HuH-7 (cell line): ENCODE measurements around the gene HPN.

Source experiments
- DNase-seq: peaks from one replicate; pipeline ENCODE4 v3.0.0; 2011; ENCODE audit warnings: low spot score

Gene HPN

DNA sequence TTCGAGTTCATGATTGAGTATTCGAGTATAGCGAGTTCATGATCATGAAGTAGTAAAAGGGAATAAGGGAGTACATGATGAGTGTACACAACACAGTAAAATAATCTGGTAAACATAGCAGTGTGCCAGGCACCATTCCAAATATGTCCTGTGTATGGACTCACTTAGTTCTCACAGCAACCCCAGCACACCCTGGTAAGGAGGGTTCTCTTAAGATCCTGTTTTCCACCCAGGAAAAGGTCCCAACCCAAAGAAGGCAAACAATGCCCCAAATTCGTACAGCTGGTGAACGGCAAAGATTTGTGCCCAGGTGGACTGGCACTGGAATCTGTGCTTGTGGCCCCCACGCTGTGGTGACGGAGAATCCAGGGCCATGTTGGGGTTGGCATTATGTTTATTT is 21.4 kb downstream of the HPN start:
- no peak for DNase-seq

DNA sequence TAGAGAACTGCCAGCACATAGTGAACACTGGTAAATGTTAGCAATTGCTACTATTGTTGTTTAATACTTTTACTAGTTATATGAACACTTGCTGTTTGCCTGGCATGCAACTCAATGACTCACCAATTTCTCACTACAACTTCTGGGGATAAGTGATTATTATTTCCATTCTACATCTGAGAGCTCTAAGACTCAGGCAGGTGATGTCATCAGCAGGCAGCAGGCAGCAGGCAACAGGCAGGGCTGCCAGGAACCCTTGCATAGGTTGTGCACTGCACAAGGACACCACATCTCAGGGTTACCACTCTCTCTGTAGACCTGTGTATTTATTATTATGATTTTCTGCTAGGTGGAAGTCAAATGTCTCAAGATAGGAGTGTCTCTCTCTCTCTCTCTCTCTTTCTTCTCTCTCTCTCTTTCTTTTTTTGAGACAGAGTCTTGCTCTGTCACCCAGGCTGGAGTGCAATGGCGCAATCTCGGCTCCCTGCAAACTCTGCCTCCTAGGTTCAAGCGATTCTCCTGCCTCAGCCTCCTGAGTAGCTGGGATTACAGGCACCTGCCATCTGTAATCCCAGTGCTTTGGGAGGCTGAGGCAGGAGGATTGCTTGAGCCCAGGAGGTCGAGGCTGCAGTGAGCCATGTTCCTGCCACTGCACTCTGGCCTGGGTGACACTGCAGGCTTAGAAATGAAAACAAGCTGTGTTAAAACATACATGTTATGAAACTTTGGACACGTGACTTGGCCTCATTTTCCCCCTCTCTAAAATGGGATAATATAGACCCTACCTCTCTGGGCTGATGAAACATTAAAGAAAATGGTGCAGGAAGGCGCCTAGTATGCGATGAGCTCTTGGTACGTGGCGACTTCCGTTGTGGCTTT is 22.7 kb downstream of the HPN start:
- no peak for DNase-seq

DNA sequence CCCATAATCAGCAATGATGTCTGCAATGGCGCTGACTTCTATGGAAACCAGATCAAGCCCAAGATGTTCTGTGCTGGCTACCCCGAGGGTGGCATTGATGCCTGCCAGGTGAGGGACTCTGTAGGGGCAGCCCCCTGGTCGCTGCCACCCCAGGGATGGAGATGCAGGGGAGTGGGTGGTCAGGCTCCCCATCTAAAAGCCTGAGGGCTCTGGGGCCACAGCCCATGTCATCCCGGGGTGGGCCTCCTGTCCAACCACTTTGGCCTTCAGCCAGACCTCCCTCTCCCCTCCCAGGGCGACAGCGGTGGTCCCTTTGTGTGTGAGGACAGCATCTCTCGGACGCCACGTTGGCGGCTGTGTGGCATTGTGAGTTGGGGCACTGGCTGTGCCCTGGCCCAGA is 24.1 kb downstream of the HPN start:
- no peak for DNase-seq

DNA sequence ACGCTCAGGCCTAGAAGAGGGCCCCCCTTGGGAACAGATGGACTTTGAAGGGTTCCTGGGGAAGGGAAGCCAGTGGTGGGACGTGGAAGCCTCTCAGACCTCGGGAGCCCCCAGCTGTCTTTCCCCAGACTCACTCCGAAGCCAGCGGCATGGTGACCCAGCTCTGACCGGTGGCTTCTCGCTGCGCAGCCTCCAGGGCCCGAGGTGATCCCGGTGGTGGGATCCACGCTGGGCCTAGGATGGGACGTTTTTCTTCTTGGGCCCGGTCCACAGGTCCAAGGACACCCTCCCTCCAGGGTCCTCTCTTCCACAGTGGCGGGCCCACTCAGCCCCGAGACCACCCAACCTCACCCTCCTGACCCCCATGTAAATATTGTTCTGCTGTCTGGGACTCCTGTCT is 24.6 kb downstream of the HPN start:
- DNase-seq, result no peak

DNA sequence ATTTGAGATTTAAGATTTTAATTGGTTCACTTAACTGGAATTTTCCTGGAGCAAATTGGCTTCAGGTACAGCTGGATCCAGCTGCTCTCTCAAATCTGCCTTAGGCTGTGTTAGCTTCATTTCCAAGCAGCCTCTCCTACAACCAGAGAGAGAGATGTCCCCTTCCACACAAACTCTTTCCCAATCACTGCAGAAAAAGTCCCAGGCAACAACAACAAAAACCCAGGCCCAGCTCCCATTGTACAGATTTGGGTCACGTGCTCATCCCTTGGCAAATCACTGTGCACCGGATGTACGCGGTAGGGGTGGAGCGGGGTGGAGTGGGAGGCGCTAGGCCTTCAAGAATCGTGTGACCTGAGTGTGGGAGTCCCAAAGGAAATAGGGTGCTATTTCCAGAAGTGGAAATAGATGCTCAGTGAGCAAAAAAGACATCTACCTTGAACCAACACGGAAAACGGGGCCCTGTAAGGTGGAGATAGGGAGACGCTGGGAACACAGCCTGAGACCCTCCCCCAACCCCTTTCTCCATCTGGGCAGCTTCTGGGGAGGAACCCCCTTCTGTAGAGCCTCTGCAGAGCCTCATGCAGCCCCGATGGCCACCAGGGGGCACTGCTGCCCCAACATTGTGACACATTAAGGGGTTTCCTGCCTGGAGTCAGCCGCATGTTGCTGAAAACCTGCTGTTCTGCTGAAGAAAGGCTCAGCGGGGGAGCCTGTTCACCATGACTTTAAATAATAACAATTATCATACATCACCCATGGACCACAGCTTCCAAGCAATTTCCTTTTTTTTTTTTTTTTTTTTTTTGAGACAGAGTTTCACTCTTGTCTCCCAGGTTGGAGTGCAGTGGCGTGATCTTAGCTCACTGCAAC is 25.4 kb downstream of the HPN start:
- peak; percentile 92 for DNase-seq

DNA sequence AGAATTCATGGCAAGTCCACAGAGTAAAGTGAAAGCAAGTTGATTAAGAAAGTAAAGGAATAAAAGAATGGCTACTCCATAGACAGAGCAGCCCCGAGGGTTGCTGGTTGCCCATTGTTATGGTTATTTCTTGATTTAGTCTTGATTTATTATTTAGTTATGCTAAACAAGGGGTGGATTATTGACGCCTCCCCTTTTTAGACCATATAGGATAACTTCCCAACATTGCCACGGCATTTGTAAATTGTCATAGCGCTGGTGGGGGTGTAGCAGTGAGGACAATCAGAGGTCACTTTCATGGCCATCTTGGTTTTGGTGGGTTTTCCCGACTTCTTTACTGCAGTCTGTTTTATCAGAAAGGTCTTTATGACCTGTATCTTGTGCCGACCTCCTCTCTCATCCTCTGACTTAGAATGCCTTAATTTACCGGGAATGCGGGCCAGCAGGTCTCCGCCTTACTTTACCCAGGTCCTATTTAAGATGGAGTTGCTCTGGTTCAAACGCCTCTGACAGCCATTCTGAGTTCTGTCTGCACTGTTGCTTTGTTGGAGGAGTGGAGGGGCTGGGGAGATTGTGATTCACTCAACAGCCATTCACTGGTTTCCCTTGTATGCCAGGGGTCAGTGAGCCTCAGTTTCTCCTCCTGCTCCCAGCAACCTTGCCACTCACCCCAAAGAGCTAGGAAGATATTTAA is 27.6 kb downstream of the HPN start:
- DNase-seq, result no peak

DNA sequence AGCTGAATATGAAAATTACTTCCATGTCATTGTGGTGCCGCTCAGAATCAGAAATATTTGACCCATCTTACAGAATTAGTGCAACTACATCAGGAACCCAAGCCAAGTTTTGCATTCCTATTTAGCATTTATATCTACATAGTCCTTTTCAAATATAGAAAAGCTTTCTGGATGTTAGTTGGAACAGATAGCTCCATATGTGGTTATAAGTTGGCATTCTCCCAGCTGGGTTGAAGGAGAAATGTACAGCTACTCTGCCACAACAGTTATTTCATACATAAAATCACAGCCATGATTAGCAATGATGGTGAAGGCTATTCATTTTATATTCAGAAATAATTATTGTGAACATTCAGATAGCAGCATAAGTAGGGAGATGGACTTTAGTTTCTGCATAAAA is 28.2 kb downstream of the HPN start:
- no peak for DNase-seq

DNA sequence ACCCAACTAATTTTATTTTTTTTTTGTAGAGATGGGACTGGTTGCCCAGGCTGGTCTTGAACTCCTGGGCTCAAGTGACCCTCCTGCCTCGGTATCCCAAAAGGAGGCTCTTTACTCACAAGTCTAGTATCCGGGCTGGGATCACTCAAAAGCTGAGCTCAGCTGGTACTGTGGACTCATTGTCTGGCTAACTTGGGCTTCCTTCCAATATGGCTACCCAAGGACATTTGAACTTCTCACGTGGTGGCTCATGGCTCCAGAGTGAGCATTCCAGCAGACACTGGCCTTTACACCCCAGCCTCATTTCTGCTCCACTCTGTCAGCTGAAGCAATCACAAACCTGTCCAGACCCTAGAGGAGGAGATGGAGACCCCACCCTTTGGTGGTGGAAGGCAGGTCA is 28.9 kb downstream of the HPN start:
- no peak for DNase-seq

DNA sequence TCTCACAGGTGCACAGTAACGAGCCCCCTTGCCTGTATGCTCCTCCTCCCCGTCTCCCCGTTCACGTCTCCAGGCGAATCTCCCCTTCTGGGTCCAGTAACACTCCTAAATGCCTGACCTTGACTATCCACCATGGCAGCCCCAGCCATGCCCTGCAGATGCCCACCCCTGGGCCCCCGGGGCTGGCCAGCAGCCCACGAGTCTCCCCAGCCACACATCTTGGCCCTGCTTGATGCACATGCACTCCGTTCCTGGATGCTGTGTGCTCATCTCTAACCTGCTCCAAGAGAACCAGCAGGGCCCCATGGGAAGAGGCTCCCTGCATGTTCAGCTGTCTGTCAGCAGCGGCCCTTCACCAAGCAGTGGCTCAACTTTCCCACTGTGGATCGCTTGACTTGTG is 32.0 kb downstream of the HPN start:
- DNase-seq, result no peak

DNA sequence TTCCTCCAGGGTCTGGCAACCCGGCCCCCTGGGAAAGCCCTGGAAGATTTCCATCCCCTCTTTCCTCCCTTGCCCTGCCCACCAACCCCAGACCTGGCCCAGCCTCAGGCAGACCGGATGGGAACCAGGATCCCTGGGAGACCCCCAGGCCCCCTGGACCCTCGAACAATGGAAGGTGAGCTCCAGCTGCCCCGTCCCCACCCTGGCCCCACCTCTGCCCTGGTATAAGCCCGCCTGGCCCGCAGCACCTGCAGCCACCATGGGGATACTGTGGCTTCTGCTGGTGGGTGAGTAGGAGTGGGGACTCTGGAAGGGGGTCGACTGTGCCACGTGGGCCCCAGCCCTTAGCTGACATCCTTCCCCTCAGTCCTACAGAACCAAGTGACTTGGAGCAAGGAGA is 32.4 kb downstream of the HPN start:
- DNase-seq, result no peak

DNA sequence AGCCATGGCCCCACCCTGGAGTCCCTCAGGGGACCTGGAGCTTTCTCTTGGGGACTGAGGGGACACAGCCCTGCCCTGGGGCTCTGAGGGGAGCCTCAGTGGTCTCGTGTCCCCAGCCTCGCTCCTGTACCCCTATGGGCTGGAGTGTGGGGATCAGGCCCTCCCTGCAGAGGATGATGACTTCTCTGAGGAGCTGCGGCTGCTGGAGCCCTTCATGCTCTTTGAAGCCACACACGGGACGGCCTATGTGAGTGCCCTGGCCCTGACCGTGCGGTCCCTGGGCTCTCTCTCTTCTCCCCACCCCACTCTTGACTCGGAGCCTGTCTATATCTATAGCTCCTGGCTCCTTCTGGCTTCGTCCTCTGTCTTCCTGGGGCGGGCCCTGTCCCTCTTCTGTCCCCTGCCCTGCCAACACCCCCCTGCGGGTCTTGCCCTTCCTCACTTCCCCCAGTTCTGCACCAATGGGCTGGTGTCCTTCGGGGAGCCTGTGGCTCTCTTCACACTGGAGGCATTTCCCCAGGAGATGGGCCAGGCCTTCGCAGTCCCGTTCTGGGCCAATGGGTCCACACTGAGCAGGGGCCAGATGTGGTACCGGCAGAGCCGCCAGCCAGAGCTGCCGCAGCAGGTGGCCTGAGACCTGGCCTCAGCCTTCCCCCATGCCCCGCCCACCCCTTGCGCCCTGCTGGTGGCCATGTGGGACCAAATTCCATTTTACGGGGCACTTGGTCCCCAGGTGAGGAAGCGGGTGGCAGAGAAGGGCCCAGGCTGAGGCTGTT is 33.1 kb downstream of the HPN start:
- DNase-seq, result no peak

DNA sequence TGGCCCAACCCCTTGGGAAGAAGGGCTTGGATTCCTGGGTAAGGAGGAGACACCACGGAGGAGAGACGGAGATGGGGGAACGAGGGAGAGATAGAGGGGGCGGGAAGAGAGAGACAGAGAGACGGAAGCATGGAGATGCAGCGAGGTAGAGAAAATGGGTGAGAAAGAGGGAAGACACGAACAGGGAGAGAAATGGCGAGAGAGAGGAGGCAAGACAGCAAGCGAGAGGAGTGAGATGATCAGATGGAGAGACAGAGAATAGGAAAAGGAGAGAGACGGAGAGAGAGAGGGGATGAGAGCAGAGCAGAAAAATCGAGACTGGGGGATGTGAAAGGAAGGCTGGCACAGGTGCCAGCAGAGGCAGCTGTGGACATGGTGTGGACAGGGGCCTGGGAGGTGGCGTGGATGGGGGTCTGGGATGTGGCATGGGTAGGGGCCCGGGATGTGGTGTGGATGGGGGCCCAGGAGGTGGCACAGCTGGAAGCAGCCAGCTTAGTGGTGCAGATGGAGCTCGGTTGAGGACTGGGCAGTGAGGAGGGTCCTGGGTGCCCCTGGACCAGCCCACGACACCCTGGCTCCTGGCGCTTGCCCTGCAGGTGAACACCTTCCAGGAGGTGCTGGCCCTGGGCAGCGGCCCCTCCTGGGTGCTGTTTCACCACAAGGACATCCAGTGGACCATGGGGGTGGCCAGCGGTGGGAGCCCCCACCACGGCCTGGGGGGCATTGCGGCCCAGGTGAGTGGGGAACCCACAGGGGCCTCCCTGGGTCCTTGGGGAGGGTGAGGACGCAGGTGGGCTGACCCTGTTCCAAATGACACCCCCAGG is 33.9 kb downstream of the HPN start:
- DNase-seq, result no peak

DNA sequence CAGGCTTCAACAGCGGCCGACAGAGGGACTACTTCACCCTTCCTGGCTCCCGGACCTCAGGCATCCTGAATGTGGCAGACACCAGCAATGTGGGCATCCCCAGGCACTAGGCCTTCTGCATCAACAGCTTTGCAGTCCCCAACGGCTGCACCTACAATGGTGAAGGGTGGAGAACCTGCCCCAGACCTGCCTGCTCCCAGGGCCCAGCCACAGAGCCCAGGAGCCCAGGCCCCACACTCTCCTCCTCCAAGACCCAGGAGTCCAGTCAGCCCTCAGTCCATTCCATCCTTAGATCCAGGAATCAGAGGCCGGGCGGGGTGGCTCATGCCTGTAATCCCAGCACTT is 34.5 kb downstream of the HPN start:
- DNase-seq, result no peak

DNA sequence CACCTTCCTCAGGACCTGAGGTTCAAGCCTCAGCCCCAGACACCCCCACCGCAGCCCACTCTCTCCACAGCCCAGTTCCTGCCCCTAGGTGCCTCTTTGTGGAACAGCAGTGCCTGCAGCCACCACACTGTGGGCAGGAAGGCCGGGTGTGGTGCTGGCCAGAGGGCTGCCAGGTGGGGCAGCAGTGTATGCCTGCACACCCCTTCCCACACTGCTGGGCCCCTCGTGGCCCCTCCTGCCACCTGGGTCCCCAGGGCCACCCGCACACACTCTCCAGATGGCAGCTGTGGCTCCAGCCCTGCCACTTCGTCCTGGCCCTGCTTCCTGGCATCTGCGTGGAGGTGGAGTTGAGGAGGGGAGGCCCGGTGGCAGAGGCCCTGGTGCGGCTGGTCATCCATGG is 35.1 kb downstream of the HPN start:
- DNase-seq, result no peak

DNA sequence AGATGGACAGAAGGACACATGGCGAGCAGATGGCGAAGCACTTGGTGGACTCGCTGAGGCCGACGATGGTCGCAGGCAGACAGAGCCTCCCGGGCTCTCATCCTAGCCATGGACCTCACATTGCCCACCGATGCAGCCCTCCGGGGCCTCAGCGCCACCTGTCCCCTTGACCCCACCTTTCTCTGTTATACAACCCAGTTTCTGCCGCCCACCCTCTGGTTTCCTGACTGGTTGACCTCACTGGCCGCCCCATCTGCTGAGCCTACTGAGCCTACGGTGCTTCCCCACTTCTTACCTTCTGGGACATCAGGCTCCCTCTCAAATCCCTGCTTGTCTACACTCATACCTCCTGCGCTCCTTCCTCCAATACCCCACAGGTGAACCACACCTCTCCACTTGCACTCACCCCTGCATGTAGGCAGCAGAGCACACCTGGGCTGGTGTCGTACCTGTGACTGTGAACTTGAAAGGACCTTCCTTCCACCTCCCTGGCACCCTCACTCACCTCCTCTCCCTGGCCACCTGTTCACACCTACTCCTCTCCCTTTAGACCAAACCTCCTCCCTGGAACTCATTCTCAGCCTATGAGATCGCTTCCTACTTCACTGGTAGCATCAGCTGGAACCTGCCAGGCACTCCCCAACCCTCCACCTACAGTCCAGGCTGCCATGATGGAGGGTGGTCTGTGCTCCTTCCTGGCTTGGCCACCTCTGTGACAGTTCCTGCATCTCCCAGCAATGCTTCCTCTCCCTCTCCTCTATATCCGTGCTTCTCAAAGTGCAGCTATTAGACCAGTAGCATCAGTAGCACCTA is 36.1 kb downstream of the HPN start:
- DNase-seq, result no peak

DNA sequence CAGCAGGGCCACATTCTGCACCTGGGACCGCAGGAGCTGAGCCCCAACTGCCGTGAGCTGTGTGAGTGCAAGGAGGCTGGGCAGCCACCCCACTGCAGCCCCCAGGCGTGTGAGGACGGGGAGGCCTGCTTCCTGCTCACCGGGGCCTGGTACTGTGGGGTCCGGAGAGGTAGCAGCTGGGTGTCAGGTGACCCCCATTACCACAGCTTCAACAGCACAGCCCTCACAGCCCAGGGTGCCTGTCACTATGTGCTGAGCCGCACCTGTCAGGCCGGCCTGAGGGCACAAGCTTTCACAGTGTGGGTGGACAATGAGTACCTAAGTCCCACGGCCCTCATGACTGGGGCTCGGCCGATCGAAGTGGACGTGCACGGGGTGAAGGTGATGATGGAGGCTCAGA is 38.3 kb downstream of the HPN start:
- DNase-seq, result no peak

DNA sequence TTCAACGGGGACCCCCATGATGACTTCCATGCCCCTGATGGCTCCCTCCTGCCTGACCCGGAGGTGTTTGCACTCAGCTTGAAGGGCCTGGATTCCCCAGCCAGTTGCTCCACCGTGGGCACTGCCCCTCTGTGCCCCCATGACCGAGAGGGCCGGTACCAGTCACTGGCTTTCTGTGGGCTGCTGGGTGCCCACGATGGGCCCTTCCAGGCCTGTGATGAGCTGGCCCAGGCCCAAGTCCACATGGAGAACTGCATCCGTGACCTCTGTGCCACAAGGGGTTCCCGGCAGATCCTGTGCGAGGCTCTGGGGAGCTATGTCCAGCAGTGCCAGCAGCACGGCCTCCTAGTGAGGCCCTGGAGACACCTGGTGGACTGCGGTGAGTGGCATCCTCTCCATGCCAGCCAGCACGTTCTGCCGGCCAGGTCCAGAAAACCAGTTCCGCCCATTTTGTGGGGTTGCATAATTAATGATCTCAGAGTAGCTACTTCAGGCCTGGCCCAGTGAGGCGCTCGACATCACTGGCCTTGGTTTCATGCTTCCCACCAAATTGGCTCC is 39.2 kb downstream of the HPN start:
- no peak for DNase-seq

DNA sequence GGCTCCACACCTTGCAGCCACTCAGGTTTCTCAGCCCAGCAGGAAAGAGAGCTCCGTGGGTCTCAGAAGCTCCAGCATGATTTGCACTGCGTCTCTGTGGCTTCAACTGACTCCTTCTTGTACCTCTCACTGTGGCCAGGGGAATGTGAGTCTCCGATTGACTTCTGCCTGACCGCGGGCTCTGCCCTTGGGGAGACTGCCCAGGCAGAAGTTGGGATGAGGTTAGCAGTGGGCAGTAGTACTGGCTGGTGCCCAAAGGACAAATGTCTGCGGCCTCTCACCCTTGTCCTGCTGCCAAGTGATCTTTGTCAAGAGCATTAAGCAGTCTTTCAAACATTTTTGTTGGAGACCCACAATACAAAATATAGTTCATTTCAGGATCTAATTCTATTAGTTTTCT is 39.7 kb downstream of the HPN start:
- DNase-seq, result no peak

DNA sequence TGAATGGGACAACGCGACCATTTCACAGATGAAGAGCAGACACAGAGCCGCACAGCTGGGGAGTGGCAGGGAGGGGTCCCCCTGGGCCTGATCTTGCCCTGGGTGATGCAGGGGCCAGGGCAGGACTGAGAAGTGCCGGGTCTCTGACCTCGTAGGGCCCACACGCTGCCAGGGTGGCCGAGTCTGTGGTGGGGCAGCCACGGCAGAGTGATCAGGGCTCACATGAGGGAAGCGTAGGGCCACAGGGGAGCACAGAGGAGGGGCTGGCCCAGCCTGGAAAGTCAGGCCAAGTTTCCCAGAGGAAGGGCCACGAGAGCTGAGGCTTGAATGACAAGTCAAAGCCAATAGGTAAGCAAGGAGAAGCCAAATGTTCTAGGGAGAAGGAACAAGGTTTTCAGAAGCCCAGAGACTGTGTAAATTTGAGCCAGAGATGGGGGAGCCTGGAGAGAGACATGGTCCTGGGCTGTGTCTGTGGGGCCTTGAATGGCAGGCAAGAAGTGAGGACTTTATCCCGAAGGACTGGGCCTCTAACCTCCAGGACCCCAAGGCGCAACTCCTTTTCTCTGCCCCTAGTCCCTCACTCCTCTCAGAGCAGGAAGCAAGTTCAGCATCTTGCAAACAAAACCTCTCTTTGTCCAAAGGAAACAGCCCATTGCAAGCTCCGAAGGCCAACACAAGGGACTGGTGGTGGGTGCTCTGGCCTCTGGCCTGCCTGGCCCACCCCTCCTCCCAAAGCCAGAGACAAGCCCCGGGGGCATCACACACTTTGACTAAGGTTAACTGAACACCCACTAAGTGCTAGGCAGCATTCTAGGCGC is 42.4 kb downstream of the HPN start:
- DNase-seq, result no peak
